Spleen (tissue), 11 donors: ENCODE data around the gene PLA2G3. TPM values are rescaled to one million over a fixed set of nuclear protein-coding genes. Genes with fewer than 3 reads are reported as not detected.

ENCODE experiments used
- DNase-seq: peaks from one replicate; pipeline ENCODE4 v3.0.0-alpha.2; 2020
- H3K27ac ChIP-seq, 8 donors: fragments of 200-600 bp; sonication (generic) in 7 of 8; 1 replicate in 4 of 8; 2 replicates in 4 of 8; pipeline versions ENCODE4 v1.5.0 to v1.8.0; 2016 to 2021; ENCODE audit warnings: inconsistent platforms in 4 of 8, mild to moderate bottlenecking in 4 of 8, moderate library complexity in 1 of 8
- H3K27me3 ChIP-seq, 7 donors: fragments of 200-600 bp; sonication (generic) in 6 of 7; replicated peaks in 1 of 7; 1 replicate in 4 of 7; 2 replicates in 3 of 7; pipeline versions ENCODE4 v1.5.0 to v1.8.0; 2016 to 2021; ENCODE audit warnings: inconsistent platforms in 3 of 7, mild to moderate bottlenecking in 1 of 7
- H3K36me3 ChIP-seq, 6 donors: fragments of 200-600 bp; sonication (generic) in 5 of 6; 1 replicate in 4 of 6; 2 replicates in 2 of 6; pipeline versions ENCODE4 v1.5.0 to v1.8.0; 2016 to 2021; ENCODE audit warnings: inconsistent platforms in 2 of 6
- H3K4me1 ChIP-seq, 6 donors: fragments of 200-600 bp; sonication (generic) in 5 of 6; 1 replicate in 3 of 6; 2 replicates in 3 of 6; pipeline versions ENCODE4 v1.5.0 to v1.8.0; 2016 to 2021; ENCODE audit warnings: inconsistent platforms in 3 of 6
- H3K4me3 ChIP-seq, 8 donors: fragments of 200-600 bp; sonication (generic) in 7 of 8; 1 replicate in 4 of 8; 2 replicates in 4 of 8; pipeline versions ENCODE4 v1.5.0 to v1.8.0; 2016 to 2021; ENCODE audit warnings: inconsistent platforms in 4 of 8, mild to moderate bottlenecking in 4 of 8, moderate library complexity in 2 of 8
- H3K9me3 ChIP-seq, 8 donors: fragments of 200-600 bp; sonication (generic) in 7 of 8; 1 replicate in 4 of 8; 2 replicates in 4 of 8; pipeline versions ENCODE4 v1.5.0 to v1.8.0; 2016 to 2021; ENCODE audit warnings: inconsistent platforms in 4 of 8
- CTCF ChIP-seq, 11 experiments: fragments of 200-600 bp in 7 of 11; fragments of 450-650 bp in 4 of 11; sonication (generic) in 4 of 11; IDR thresholded peaks in 8 of 11; conservative IDR thresholded peaks in 3 of 11; 1 replicate in 7 of 11; 2 replicates in 4 of 11; pipeline versions ENCODE4 v1.4.0 to v1.8.0; 2016 to 2021; ENCODE audit warnings: antibody characterized with exemption in 11 of 11, inconsistent platforms in 4 of 11, mild to moderate bottlenecking in 1 of 11
- POLR2A ChIP-seq, 3 donors: fragments of 450-650 bp; IDR thresholded peaks; one replicate each; pipeline ENCODE4 v1.5.1; 2017; ENCODE audit warnings: antibody characterized with exemption in 3 of 3, mild to moderate bottlenecking in 1 of 3
- POLR2AphosphoS5 ChIP-seq, 3 donors: sonication (generic); formaldehyde crosslinking; IDR thresholded peaks; one replicate each; pipeline ENCODE4 v1.5.1; 2017; ENCODE audit warnings: antibody characterized with exemption in 3 of 3
- WGBS, 5 donors: extraction: QIAGEN DNeasy Blood & Tissue Kit in 3 of 5; methylation state at CpG; one replicate each; pipeline versions ENCODE4 v1.1.5 to v1.1.7; 2013 to 2018; 5-methylcytosine and 5-hydroxymethylcytosine counted together
- intact Hi-C: fragments of 100-400 bp; cut with DNase I; formaldehyde crosslinking; loops from one replicate; pipeline ENCODE4 v1.15.0; 2023; ENCODE audit warnings: low total_unique reads
- polyA plus RNA-seq, 3 donors: library from polyadenylated mRNA; stranded (reverse); fragments of 200-250 nt; gene quantifications; one replicate each; pipeline ENCODE4 v1.2.1, GENCODE V29; 2013
- total RNA-seq, 7 donors: library from RNA; depleted of rRNA in 3 of 7; stranded (reverse); fragments of >200 nt in 3 of 7; fragmentation: NEBNext Ultra II Directional in 4 of 7; extraction: Animal tissue kit (Norgen Biotek cat#: 25700) in 4 of 7; gene quantifications; one replicate each; pipeline versions ENCODE4 v1.1.0 to v1.2.1, GENCODE V29; 2016 to 2021
- donor health status: healthy with polysubstance abuse.
- donor health status: DM: no; HTN: no; CAD: no; lungs with moderate emphysema.
- donor health status: DM: no; HTN: no; CAD: no.
- donor health status: Bipolar disorder and iron deficiency.
- donor health status: healthy.
- donor health status: DM: no; HTN: no; CAD: no.
- donor health status: DM: yes; HTN: yes; CAD: no.

PLA2G3 gene
- total and polyA plus RNA-seq, 10 donors: not detected

- Histone ChIP-seq H3K4me3 (peak overlapping the region in 1 of 8 donors; percentile 13), H3K9me3 (no peaks in the 10 kb centered on the region), H3K4me1 (peaks cover 1 to 79% (median 47%) of the 10 kb centered on the region in 6 donors), H3K36me3 (peaks cover 0 to 85% (median 50%) of the 10 kb centered on the region in 6 donors), H3K27ac (peak overlapping the region in 5 of 8 donors; percentile 27 to 96 (median 63)), H3K27me3 (no peaks in the 10 kb centered on the region)
- no peak for TF ChIP-seq POLR2A (IDR thresholded peaks at IDR 0.05)
- peak; percentile 64 to 83 (median 69) for TF ChIP-seq POLR2AphosphoS5 (IDR thresholded peaks at IDR 0.05)
- TF ChIP-seq CTCF (IDR thresholded peaks at IDR 0.05 in 8 of 11, conservative IDR thresholded peaks at IDR 0.05 in 3 of 11): peak; percentile 63 to 89 (median 78)
- intact Hi-C loops: loop anchor here (5.0 kb wide), 1 partner anchor 142 kb away; no protein-coding TSS in a partner anchor
- WGBS, 5 donors: 67 to 75% (median 70%) methylated on average over 5 to 9 of the region's 9 CpGs
- DNase-seq: peak; percentile 87
Observed at GRCh38 chr22:31089160-31090100, 50.9 kb downstream of the PLA2G3 start.

DNA sequence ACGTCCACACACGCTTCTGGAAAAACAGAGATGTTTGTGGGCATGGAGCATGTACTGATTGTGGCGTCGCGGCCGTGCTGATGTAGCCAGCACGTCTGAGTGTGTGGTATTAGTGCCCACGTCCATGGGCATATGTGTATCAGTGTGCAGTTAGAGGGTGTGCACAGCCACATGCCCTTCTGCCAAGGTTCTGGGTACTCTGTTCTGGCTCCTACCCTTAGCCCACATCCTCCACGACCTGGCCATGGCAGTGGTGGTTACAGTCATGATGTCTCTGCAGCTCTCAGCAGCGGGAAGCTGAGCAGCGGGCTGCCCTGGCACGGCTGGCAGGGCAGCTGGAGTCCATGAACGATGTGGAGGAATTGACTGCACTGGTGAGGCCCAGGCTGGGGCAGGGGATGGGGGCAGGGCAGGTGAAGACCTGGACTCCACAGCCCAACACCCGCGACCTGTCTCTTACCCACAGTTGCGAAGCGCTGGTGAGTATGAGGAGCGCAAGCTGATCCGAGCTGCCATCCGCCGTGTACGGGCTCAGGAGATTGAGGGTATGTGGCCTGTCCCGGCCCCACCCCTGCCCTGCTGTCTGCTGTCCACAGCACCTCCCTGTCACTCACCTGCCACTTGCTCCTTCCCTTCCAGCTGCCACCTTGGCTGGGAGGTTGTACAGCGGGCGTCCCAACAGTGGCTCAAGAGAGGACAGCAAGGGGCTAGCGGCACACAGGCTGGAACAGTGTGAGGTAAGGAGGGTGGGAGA, 51.9 kb downstream of the PLA2G3 start:
- TF ChIP-seq POLR2AphosphoS5 (IDR thresholded peaks at IDR 0.05) (peak in 2 of 3 donors; percentile 3 to 14), POLR2A (IDR thresholded peaks at IDR 0.05) (no peak), CTCF (IDR thresholded peaks at IDR 0.05 in 8 of 11, conservative IDR thresholded peaks at IDR 0.05 in 3 of 11) (no peak)
- H3K4me3 ChIP-seq: no peak overlapping the region
- peak overlapping the region in 4 of 8 donors; percentile 40 to 96 (median 64) for H3K27ac ChIP-seq
- no peaks in the 10 kb centered on the region for H3K27me3 ChIP-seq
- 87 to 97% (median 93%) methylated on average over 18 to 26 of the region's 26 CpGs for WGBS, 5 donors
- H3K36me3 ChIP-seq: peaks cover 0 to 80% (median 45%) of the 10 kb centered on the region in 6 donors
- no peaks in the 10 kb centered on the region for H3K9me3 ChIP-seq
- intact Hi-C loops: loop anchor here (5.0 kb wide), 1 partner anchor 141 kb away; no protein-coding TSS in a partner anchor
- H3K4me1 ChIP-seq: peaks cover 11 to 89% (median 57%) of the 10 kb centered on the region in 6 donors
- DNase-seq: no peak

DNA sequence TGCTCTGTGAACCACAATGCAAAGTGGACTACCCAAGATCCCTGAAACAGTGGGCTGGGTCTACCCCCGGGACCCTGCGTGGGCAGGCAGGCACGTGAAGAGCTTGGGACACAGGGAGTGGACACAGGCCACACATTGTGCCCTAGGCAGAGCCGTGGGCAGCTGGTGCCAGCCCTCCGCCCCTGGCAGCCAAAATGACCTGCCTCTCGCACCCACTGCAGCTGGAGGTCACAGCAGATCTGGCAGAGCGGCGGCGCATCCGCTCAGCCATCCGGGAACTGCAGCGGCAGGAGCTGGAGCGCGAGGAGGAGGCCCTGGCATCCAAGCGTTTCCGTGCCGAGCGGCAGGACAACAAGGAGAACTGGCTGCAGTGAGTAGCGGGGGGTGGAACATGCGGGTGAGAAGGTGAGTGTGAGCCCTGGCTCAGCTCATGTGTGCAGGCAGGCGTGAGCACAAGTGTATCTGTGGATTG, 52.5 kb downstream of the PLA2G3 start:
- intact Hi-C loops: loop anchor here (5.0 kb wide), 1 partner anchor 140 kb away; no protein-coding TSS in a partner anchor
- Histone ChIP-seq H3K36me3 (peaks cover 0 to 75% (median 41%) of the 10 kb centered on the region in 6 donors), H3K27me3 (no peaks in the 10 kb centered on the region), H3K4me3 (peak overlapping the region in 1 of 8 donors; percentile 86), H3K4me1 (peaks cover 12 to 92% (median 64%) of the 10 kb centered on the region in 6 donors), H3K9me3 (no peaks in the 10 kb centered on the region), H3K27ac (peak overlapping the region in 3 of 8 donors; percentile 92 to 96 (median 93))
- WGBS, 5 donors: 94 to 97% (median 95%) methylated on average over 19 to 21 of the region's 21 CpGs
- no peak for TF ChIP-seq POLR2A (IDR thresholded peaks at IDR 0.05)
- TF ChIP-seq CTCF (IDR thresholded peaks at IDR 0.05 in 8 of 11, conservative IDR thresholded peaks at IDR 0.05 in 3 of 11): no peak
- TF ChIP-seq POLR2AphosphoS5 (IDR thresholded peaks at IDR 0.05): peak in 2 of 3 donors; percentile 27 to 32
- no peak for DNase-seq
